SK-N-MC (cell line): ENCODE data around the gene EOGT.

ENCODE experiments used
- EZH2 ChIP-seq: fragments of 200-600 bp; sonication (generic); IDR thresholded peaks from one replicate; pipeline ENCODE4 v1.6.1; 2017; ENCODE audit warnings: antibody characterized with exemption
- POLR2AphosphoS5 ChIP-seq: IDR thresholded peaks from 2 replicates; pipeline ENCODE4 v1.6.1; 2012; ENCODE audit warnings: mild to moderate bottlenecking, low read depth, low read length, borderline replicate concordance

DNA sequence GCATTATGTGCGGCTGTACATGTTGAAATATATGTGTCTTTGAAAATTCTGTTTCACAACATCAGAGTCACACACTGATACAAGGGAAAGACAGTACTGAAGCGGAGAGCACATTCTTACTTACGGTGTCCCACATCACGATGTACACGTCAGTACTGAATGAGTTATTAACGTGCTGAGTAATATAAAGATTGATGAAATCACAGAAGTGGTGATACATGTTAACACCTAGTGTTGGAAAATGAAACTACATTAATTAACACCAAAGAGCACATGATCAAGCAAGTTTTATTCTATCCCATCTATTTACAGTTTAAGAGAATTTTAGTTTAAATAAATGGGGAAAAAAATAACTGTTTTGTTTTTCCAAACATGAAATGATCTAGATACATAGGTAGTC is 15.6 kb downstream of the EOGT start:
- TF ChIP-seq EZH2 (no peak), POLR2AphosphoS5 (no peak)
